Measurements from ENCODE around the gene ETV3. TPM values are rescaled to one million over a fixed set of nuclear protein-coding genes. Genes with fewer than 3 reads are reported as not detected.

Gene ETV3
- total and polyA plus RNA-seq, 2 of the 8 experiments (the other 6 are each of a cell fraction or from before 2014, with no cell fraction given), result 6.0 to 23.8 TPM

GRCh38 chr1:157131281-157131680 is 6.9 kb downstream of the ETV3 start:
- Histone ChIP-seq H2BK120ac (replicated peaks; ENCODE audit: low read depth, low read length) (no peak overlapping the region), H3K36me3 (ENCODE audit: control insufficient read depth in 2 of 4, insufficient read depth in 4 of 4, low read length in 3 of 4) (peaks cover 12 to 67% (median 44%) of the 10 kb centered on the region in 4 experiments; a peak in 7 of 8 replicates), H3K18ac (ENCODE audit: extremely low read depth, low read length) (no peak overlapping the region), H2AFZ (ENCODE audit: low read length) (no peak overlapping the region), H3K9ac (replicated peaks in 1 of 4; ENCODE audit: extremely low read depth in 1 of 4, low read depth in 3 of 4, low read length in 3 of 4) (no peak overlapping the region), H3K56ac (replicated peaks; ENCODE audit: insufficient read length, low read depth, low read length) (no peak overlapping the region), H3K4me3 (ENCODE audit: extremely low read depth in 1 of 4, insufficient read depth in 2 of 4, low read depth in 3 of 4, low read length in 4 of 4) (no peak overlapping the region), H3K79me2 (ENCODE audit: control insufficient read depth in 1 of 2, insufficient read depth in 2 of 2, low read length in 2 of 2) (peaks cover 0 to 13% of the 10 kb centered on the region in 2 experiments; a peak in 2 of 4 replicates), H4K8ac (ENCODE audit: extremely low read depth, insufficient read depth, low read length) (no peak overlapping the region), H3K4me1 (replicated peaks in 1 of 4; ENCODE audit: control insufficient read depth in 3 of 4, insufficient read depth in 4 of 4, low read length in 3 of 4) (0 out of 7 replicates have a peak, but pooled peaks cover 0 to under 1% (median 0%) of the 10 kb centered on the region in 4 experiments), H3K23ac (ENCODE audit: insufficient read length) (no peak overlapping the region), H2BK5ac (ENCODE audit: low read depth, low read length) (no peak overlapping the region), H3K23me2 (ENCODE audit: low read depth, low read length) (no peaks in the 10 kb centered on the region), H3K79me1 (ENCODE audit: low read depth, low read length) (peaks cover 4% of the 10 kb centered on the region; the same call in 1 of the 2 replicates), H2AK5ac (ENCODE audit: low read depth, low read length) (no peak overlapping the region), H4K20me1 (replicated peaks in 1 of 2; ENCODE audit: control insufficient read depth in 1 of 2, insufficient read depth in 2 of 2, low read length in 2 of 2) (peaks cover under 1 to 1% of the 10 kb centered on the region in 2 experiments), H3K4ac (replicated peaks; ENCODE audit: insufficient read length, low read depth, low read length) (no peak overlapping the region), H3K9me3 (ENCODE audit: insufficient read depth in 2 of 2, low read depth in 1 of 2, low read length in 1 of 2) (no peaks in the 10 kb centered on the region), H3K27me3 (replicated peaks in 1 of 4; ENCODE audit: control insufficient read depth in 3 of 4, extremely low read depth in 1 of 4, insufficient read depth in 3 of 4, low read length in 3 of 4) (no peaks in the 10 kb centered on the region), H2BK15ac (ENCODE audit: low read length) (no peak overlapping the region), H4K91ac (replicated peaks; ENCODE audit: insufficient read length, low read length) (no peak overlapping the region), H3K14ac (ENCODE audit: insufficient read length) (no peak overlapping the region), H3K27ac (ENCODE audit: low read depth, low read length) (no peak overlapping the region), H4K5ac (ENCODE audit: insufficient read length, low read depth, low read length) (no peak overlapping the region), H2BK12ac (ENCODE audit: low read depth, low read length) (no peak overlapping the region), H3K4me2 (ENCODE audit: insufficient read depth in 1 of 2, low read depth in 2 of 2, low read length in 2 of 2) (no peak overlapping the region), H2BK20ac (ENCODE audit: low read length) (no peak overlapping the region)
- ChIA-PET CTCF (ENCODE audit: partially characterized antibody) (interaction anchor here (0.8 to 0.9 kb wide), 2 partner anchors 16 to 25 kb away, joined by 3 to 6 read pairs; no protein-coding TSS in a partner anchor), POLR2A (ENCODE audit: partially characterized antibody) (no interaction called here)
- DNase-seq (ENCODE audit: low read depth in 1 of 2, low spot score in 2 of 2) (no peak), FAIRE-seq (no peak)
- 88% methylated on average over 4 of the region's 4 CpGs; no CpG with 5 or more reads in 1 of the 2 experiments for WGBS, 2 experiments (ENCODE audit: extremely low coverage in 1 of 2, insufficient coverage in 1 of 2, insufficient read length in 1 of 2, insufficient replicate concordance in 2 of 2, low coverage in 1 of 2, low lambda C conversion rate in 2 of 2, missing lambda C conversion rate in 1 of 2)
- no peak for TF ChIP-seq NANOG (IDR thresholded peaks at IDR 0.05; ENCODE audit: insufficient read depth, low read depth, low read length, poor library complexity, severe bottlenecking)
- TF ChIP-seq TBP (IDR thresholded peaks at IDR 0.05; ENCODE audit: low read depth, low read length), result no peak
- no peak for TF ChIP-seq JUN (IDR thresholded peaks at IDR 0.05; ENCODE audit: low read depth, low read length)
- TF ChIP-seq ATF2 (IDR thresholded peaks at IDR 0.05; ENCODE audit: low read length), result no peak
- TF ChIP-seq EP300 (IDR thresholded peaks at IDR 0.05; ENCODE audit: borderline replicate concordance in 1 of 2, low read depth in 2 of 2, low read length in 2 of 2), result no peak
- no peak for TF ChIP-seq SP1 (IDR thresholded peaks at IDR 0.05; ENCODE audit: low read depth, low read length)
- TF ChIP-seq POLR2A (IDR thresholded peaks at IDR 0.05; ENCODE audit: control extremely low read depth in 1 of 2, low read depth in 2 of 2, low read length in 2 of 2), result no peak
- TF ChIP-seq ATF3 (IDR thresholded peaks at IDR 0.05; ENCODE audit: insufficient read depth, low read depth, low read length), result no peak
- TF ChIP-seq USF2 (IDR thresholded peaks at IDR 0.05; ENCODE audit: low read length), result no peak
- no peak for TF ChIP-seq TCF12 (IDR thresholded peaks at IDR 0.05; ENCODE audit: low read depth, low read length)
- TF ChIP-seq NRF1 (IDR thresholded peaks at IDR 0.05; ENCODE audit: low read depth, low read length), result no peak

Measured in H1 (cell line).